ENCODE data around the gene ARHGEF4.

The ARHGEF4 gene

GRCh38 chr2:130996691-130997090 lies 160.0 kb downstream of the ARHGEF4 start:
- TF ChIP-seq CTCF (IDR thresholded peaks at IDR 0.05; ENCODE audit: control extremely low read depth, extremely low read depth, low read depth, missing control alignments), result no peak
- no peak for DNase-seq (ENCODE audit: extremely low spot score)
- ChIA-PET POLR2A (no interaction called here), CTCF (no interaction called here)

- no peak for TF ChIP-seq CTCF (IDR thresholded peaks at IDR 0.05; ENCODE audit: control extremely low read depth, extremely low read depth, low read depth, missing control alignments)
- POLR2A ChIA-PET, result no interaction called here
- CTCF ChIA-PET, result no interaction called here
- DNase-seq (ENCODE audit: extremely low spot score), result no peak
Observed at GRCh38 chr2:130997198-130997597, 160.5 kb downstream of the ARHGEF4 start.

GRCh38 chr2:130998561-130998960 lies 161.8 kb downstream of the ARHGEF4 start:
- CTCF ChIA-PET, result no interaction called here

GRCh38 chr2:131004446-131005209 lies 167.9 kb downstream of the ARHGEF4 start:
- no peak for TF ChIP-seq CTCF (IDR thresholded peaks at IDR 0.05; ENCODE audit: control extremely low read depth, extremely low read depth, low read depth, missing control alignments)
- CTCF ChIA-PET, result no interaction called here
- DNase-seq (ENCODE audit: extremely low spot score), result no peak
- POLR2A ChIA-PET, result no interaction called here

More at GRCh38 chr2:130998561-130998960, 161.8 kb downstream of the ARHGEF4 start:
- POLR2A ChIA-PET, result no interaction called here
- no peak for TF ChIP-seq CTCF (IDR thresholded peaks at IDR 0.05; ENCODE audit: control extremely low read depth, extremely low read depth, low read depth, missing control alignments)
- no peak for DNase-seq (ENCODE audit: extremely low spot score)

GRCh38 chr2:131005216-131005935 lies 168.7 kb downstream of the ARHGEF4 start:
- CTCF ChIA-PET, result no interaction called here
- POLR2A ChIA-PET, result no interaction called here
- DNase-seq (ENCODE audit: extremely low spot score), result no peak
- no peak for TF ChIP-seq CTCF (IDR thresholded peaks at IDR 0.05; ENCODE audit: control extremely low read depth, extremely low read depth, low read depth, missing control alignments)

- TF ChIP-seq CTCF (IDR thresholded peaks at IDR 0.05; ENCODE audit: control extremely low read depth, extremely low read depth, low read depth, missing control alignments), result no peak
- no peak for DNase-seq (ENCODE audit: extremely low spot score)
- CTCF ChIA-PET, result no interaction called here
- POLR2A ChIA-PET, result no interaction called here
Observed at GRCh38 chr2:131006561-131006960, 169.8 kb downstream of the ARHGEF4 start.
